HL-60 (cell line): ENCODE data around the gene RBMS3.

Source experiments
- DNase-seq, 2 experiments: peaks; one replicate each; pipeline ENCODE4 v3.0.0-alpha.2; 2010 to 2020; ENCODE audit warnings: low read depth in 1 of 2, low spot score in 1 of 2
- H3K27ac ChIP-seq: fragments of 250-450 bp; sonication (Bioruptor Pico); replicated peaks from 2 replicates; pipeline ENCODE4 v1.5.1; 2020; ENCODE audit warnings: mild to moderate bottlenecking, moderate library complexity
- H3K27me3 ChIP-seq: fragments of 250-450 bp; sonication (Bioruptor Pico); 2 replicates; pipeline ENCODE4 v1.5.1; 2021; ENCODE audit warnings: mild to moderate bottlenecking, moderate library complexity; ENCODE audit not compliant: insufficient read depth, poor library complexity, severe bottlenecking
- H3K4me3 ChIP-seq: replicated peaks from 2 replicates; pipeline ENCODE4 v1.5.1; 2011; ENCODE audit warnings: mild to moderate bottlenecking, control low read depth, low read length; ENCODE audit not compliant: insufficient read depth
- GABPA ChIP-seq: IDR thresholded peaks from 2 replicates; pipeline ENCODE4 v1.6.1; 2012; ENCODE audit warnings: low read depth
- POLR2AphosphoS5 ChIP-seq: IDR thresholded peaks from 2 replicates; pipeline ENCODE4 v1.6.1; 2012; ENCODE audit warnings: low read depth
- SPI1 ChIP-seq: IDR thresholded peaks from 2 replicates; pipeline ENCODE4 v1.6.1; 2012; ENCODE audit warnings: low read depth, mild to moderate bottlenecking, borderline replicate concordance
- TF ChIP-seq, protein P1 (sequence below): IDR thresholded peaks from 2 replicates; pipeline ENCODE4 v1.6.1; 2012; ENCODE audit warnings: low read depth; ENCODE audit not compliant: insufficient replicate concordance
- TF ChIP-seq, protein P2 (sequence below): IDR thresholded peaks from one replicate; pipeline ENCODE4 v1.5.1; 2011; ENCODE audit warnings: low read length, control low read depth, inconsistent platforms; ENCODE audit not compliant: insufficient read depth

RBMS3 gene

DNA sequence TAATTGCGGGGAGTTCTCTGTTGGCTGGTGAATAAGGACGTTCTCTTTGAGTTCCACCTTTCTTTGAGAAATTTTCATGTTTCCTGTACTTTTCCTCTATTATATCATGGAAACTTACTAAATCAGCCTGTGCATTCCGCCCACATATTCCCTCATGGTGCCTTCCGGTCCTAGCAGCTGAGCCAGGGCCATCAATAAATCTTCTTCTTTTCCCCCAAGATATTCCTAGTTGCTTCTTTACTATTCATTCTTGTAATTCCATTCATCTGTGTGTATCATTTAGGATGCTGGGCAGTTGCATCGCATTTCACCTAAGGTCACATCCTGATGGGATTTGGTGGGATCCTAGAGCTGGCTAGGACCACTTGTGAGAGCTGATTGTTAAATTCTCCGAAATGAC, 139.2 kb downstream of the RBMS3 start:
- no peak overlapping the region for H3K27ac ChIP-seq
- no peak for DNase-seq
- no peak overlapping the region for H3K4me3 ChIP-seq
- TF ChIP-seq, protein P1, sequence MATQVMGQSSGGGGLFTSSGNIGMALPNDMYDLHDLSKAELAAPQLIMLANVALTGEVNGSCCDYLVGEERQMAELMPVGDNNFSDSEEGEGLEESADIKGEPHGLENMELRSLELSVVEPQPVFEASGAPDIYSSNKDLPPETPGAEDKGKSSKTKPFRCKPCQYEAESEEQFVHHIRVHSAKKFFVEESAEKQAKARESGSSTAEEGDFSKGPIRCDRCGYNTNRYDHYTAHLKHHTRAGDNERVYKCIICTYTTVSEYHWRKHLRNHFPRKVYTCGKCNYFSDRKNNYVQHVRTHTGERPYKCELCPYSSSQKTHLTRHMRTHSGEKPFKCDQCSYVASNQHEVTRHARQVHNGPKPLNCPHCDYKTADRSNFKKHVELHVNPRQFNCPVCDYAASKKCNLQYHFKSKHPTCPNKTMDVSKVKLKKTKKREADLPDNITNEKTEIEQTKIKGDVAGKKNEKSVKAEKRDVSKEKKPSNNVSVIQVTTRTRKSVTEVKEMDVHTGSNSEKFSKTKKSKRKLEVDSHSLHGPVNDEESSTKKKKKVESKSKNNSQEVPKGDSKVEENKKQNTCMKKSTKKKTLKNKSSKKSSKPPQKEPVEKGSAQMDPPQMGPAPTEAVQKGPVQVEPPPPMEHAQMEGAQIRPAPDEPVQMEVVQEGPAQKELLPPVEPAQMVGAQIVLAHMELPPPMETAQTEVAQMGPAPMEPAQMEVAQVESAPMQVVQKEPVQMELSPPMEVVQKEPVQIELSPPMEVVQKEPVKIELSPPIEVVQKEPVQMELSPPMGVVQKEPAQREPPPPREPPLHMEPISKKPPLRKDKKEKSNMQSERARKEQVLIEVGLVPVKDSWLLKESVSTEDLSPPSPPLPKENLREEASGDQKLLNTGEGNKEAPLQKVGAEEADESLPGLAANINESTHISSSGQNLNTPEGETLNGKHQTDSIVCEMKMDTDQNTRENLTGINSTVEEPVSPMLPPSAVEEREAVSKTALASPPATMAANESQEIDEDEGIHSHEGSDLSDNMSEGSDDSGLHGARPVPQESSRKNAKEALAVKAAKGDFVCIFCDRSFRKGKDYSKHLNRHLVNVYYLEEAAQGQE, result no peak
- TF ChIP-seq SPI1, result no peak
- TF ChIP-seq GABPA, result no peak
- TF ChIP-seq, protein P2, sequence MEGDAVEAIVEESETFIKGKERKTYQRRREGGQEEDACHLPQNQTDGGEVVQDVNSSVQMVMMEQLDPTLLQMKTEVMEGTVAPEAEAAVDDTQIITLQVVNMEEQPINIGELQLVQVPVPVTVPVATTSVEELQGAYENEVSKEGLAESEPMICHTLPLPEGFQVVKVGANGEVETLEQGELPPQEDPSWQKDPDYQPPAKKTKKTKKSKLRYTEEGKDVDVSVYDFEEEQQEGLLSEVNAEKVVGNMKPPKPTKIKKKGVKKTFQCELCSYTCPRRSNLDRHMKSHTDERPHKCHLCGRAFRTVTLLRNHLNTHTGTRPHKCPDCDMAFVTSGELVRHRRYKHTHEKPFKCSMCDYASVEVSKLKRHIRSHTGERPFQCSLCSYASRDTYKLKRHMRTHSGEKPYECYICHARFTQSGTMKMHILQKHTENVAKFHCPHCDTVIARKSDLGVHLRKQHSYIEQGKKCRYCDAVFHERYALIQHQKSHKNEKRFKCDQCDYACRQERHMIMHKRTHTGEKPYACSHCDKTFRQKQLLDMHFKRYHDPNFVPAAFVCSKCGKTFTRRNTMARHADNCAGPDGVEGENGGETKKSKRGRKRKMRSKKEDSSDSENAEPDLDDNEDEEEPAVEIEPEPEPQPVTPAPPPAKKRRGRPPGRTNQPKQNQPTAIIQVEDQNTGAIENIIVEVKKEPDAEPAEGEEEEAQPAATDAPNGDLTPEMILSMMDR, result no peak
- TF ChIP-seq POLR2AphosphoS5, result no peak
- no peaks in the 10 kb centered on the region for H3K27me3 ChIP-seq

DNA sequence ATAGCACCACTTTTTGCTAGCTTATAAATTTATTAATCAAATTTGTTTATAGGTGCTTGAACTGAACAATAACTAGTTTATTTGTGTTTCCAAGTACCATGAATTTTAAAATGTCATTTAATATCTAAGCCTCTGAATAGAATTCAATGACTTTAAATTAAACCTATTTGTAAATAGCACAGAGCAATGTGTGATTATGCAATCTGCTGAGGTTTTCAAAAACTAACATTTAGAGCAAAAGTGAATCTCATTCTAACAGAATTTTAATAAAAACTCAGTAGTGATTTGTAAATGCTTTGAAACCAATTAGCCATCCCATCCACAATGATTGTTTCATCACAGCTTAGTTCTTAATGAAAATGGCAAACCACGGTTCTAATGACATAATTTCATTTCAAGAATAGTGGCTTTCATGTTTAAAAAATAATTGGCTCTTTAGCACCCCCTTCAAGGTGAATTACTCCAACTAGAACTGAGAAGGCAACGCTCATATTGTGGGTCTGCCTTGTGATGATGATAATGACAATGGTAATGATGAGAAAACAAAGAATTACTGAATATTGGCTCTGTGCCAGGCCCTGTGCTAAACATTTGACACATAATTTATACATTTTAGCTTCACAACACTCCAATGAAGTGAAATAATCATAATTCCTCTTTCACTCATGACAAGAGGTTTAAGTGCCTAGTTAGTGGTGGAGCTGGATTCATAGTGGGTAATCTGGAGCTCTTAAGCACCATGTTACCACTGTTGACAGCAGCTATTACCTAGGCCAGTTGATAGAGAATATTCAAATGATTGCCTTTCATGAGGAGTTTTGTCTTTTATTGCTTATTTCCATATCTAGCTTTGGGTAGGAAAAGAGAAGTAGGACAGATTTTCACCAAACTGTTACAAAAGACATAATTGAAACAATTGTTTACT, 145.7 kb downstream of the RBMS3 start:
- no peak for DNase-seq
- Histone ChIP-seq H3K27ac (no peak overlapping the region), H3K4me3 (no peak overlapping the region), H3K27me3 (no peaks in the 10 kb centered on the region)
- TF ChIP-seq SPI1 (no peak), POLR2AphosphoS5 (no peak), GABPA (no peak)
- TF ChIP-seq, protein P2, result no peak
- TF ChIP-seq, protein P1, result no peak

DNA sequence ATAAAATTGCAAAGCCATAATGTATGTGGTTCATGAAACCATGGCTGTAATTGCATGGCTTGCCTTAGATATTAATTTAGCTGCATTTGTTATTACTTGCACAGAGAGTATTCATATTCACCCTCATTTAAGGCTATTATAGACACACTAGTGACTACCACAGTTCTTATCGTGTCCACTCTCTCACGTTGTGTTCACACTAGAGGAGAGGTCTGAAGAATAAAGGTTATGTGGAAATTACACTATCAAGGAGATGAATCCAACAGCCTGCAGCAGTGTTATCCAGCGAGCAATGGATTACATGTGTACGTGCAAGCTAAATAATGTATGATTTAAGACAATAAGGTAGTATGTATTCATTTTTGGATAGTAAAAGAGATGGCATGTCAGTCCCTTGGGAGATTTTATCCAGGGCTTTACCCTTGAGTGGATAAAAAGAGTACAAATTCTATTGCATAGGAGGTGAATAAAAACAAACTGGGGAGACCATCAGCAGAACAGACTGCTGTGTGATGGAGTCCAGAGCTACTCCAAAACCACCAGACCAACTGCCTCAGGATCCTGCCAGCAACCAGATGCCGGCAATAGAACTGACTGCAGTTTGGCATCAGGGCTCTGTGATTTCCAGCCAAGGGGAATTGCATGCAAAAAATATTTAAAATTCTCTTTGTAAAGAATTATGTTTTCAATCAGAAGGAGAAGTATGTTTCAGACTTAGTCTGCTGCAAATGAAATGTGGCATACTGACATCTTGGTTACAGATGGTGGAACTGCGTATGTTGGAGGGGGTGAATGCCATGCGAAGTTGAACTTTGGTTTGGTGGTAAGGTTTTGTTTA, 146.6 kb downstream of the RBMS3 start:
- DNase-seq, result no peak
- H3K4me3 ChIP-seq, result no peak overlapping the region
- no peak overlapping the region for H3K27ac ChIP-seq
- TF ChIP-seq, protein P1, result no peak
- TF ChIP-seq POLR2AphosphoS5 (no peak), SPI1 (no peak), GABPA (no peak)
- TF ChIP-seq, protein P2, result no peak
- no peaks in the 10 kb centered on the region for H3K27me3 ChIP-seq
